Measurements from ENCODE around the gene FAM98B. TPM values are rescaled to one million over a fixed set of nuclear protein-coding genes. Genes with fewer than 3 reads are reported as not detected.

FAM98B gene
- 6.8 and 10.7 TPM in 2 replicates for total RNA-seq

GRCh38 chr15:38453971-38454695 is at the start of gene FAM98B:
Gene FAM98B (plus strand): TSS chr15:38454127. CDS start chr15:38454162, 35 bp downstream.

Other genes starting within 250 kb of the FAM98B start
- gene SPRED1, start 201.3 kb upstream of the FAM98B start, total RNA-seq: 28.8 and 29.2 TPM in 2 replicates
- under 0.01 and 0.85 TPM in 2 replicates for gene RASGRP1, start 110.7 kb downstream of the FAM98B start, total RNA-seq